IMR-90 (cell line): ENCODE results near the gene FARP1. TPM values are rescaled to one million over a fixed set of nuclear protein-coding genes. Genes with fewer than 3 reads are reported as not detected.

Source experiments
- ATAC-seq: fragments of 200-7000 bp; cut with Tn5 transposase; 2 replicates; pipeline ENCODE4 v1.9.1; 2020; ENCODE audit warnings: low read depth, mild to moderate bottlenecking, moderate library complexity
- BruUV-seq: library from RNA; stranded (reverse); fragments of 400-500 nt; replicated peaks from 2 replicates; lab custom pipeline; 2021; lab: Mats Ljungman, UMichigan
- CTCF ChIA-PET: fragments of 300-600 bp; formaldehyde crosslinking; extraction: SDS; loops from one replicate; lab custom pipeline; 2021; ENCODE audit warnings: antibody characterized with exemption; lab: Yijun Ruan, JAX
- POLR2A ChIA-PET: fragments of 300-600 bp; sonication (Branson Sonifier 250); formaldehyde crosslinking; loops from one replicate; lab custom pipeline; 2022; ENCODE audit warnings: antibody characterized with exemption; ENCODE audit not compliant: unreplicated experiment; lab: Charles Lee
- DNase-seq: peaks from one replicate; pipeline ENCODE4 v3.0.0; 2013
- H2AFZ ChIP-seq: replicated peaks from 2 replicates; pipeline ENCODE3; 2013; ENCODE audit warnings: low read length, mild to moderate bottlenecking; ENCODE audit not compliant: poor library complexity
- H2AK5ac ChIP-seq: 2 replicates; pipeline ENCODE4 v1.6.1; 2013; ENCODE audit warnings: low read depth, low read length, inconsistent platforms
- H2AK9ac ChIP-seq: replicated peaks from 2 replicates; pipeline ENCODE3; 2013; ENCODE audit warnings: mild to moderate bottlenecking, low read depth, low read length, moderate library complexity; ENCODE audit not compliant: poor library complexity
- H2BK120ac ChIP-seq: 2 replicates; pipeline ENCODE4 v1.6.1; 2013; ENCODE audit warnings: low read depth, low read length, inconsistent platforms
- H2BK15ac ChIP-seq: 3 replicates; pipeline ENCODE4 v1.6.1; 2013; ENCODE audit warnings: low read depth, low read length, inconsistent platforms
- H2BK20ac ChIP-seq: 2 replicates; pipeline ENCODE4 v1.6.1; 2013; ENCODE audit warnings: low read depth, mild to moderate bottlenecking, inconsistent platforms, low read length, moderate library complexity
- H2BK5ac ChIP-seq: 2 replicates; pipeline ENCODE4 v1.6.1; 2013; ENCODE audit warnings: mild to moderate bottlenecking, low read depth, low read length, inconsistent platforms; ENCODE audit not compliant: poor library complexity, severe bottlenecking
- H3K14ac ChIP-seq: replicated peaks from 2 replicates; pipeline ENCODE4 v1.6.1; 2013; ENCODE audit warnings: low read depth, low read length, inconsistent platforms
- H3K18ac ChIP-seq: 2 replicates; pipeline ENCODE4 v1.6.1; 2013; ENCODE audit warnings: low read depth, low read length, control low read depth
- H3K23ac ChIP-seq: 2 replicates; pipeline ENCODE4 v1.6.1; 2013; ENCODE audit warnings: low read depth, low read length, inconsistent platforms
- H3K27ac ChIP-seq: 2 replicates; pipeline ENCODE4 v1.5.1; 2013; ENCODE audit warnings: mild to moderate bottlenecking, control low read depth, low read length; ENCODE audit not compliant: insufficient read depth
- H3K27me3 ChIP-seq: 2 replicates; pipeline ENCODE4 v1.6.1; 2013; ENCODE audit warnings: low read length; ENCODE audit not compliant: control insufficient read depth, insufficient read depth
- H3K36me3 ChIP-seq: 2 replicates; pipeline ENCODE4 v1.6.1; 2013; ENCODE audit warnings: low read length, mixed read lengths; ENCODE audit not compliant: control insufficient read depth, insufficient read depth
- H3K4ac ChIP-seq: 2 replicates; pipeline ENCODE4 v1.6.1; 2013; ENCODE audit warnings: low read depth, low read length, inconsistent platforms
- H3K4me1 ChIP-seq: 2 replicates; pipeline ENCODE4 v1.6.1; 2013; ENCODE audit warnings: low read length, mixed read lengths; ENCODE audit not compliant: control insufficient read depth, insufficient read depth
- H3K4me2 ChIP-seq: 2 replicates; pipeline ENCODE4 v1.6.1; 2013; ENCODE audit warnings: low read depth, mild to moderate bottlenecking, control low read depth, low read length, moderate library complexity
- H3K4me3 ChIP-seq: 2 replicates; pipeline ENCODE4 v1.5.1; 2013; ENCODE audit warnings: low read depth, mild to moderate bottlenecking, control low read depth, low read length, moderate library complexity; ENCODE audit not compliant: insufficient read depth
- H3K56ac ChIP-seq: 2 replicates; pipeline ENCODE4 v1.6.1; 2013; ENCODE audit warnings: low read length, inconsistent platforms; ENCODE audit not compliant: insufficient read depth; ENCODE audit errors: extremely low read depth
- H3K79me1 ChIP-seq, 2 experiments: 2 replicates each; pipeline ENCODE4 v1.6.1; 2013; ENCODE audit warnings: low read length in 2 of 2, inconsistent platforms in 1 of 2, low read depth in 1 of 2
- H3K9ac ChIP-seq: 2 replicates; pipeline ENCODE4 v1.6.1; 2013; ENCODE audit warnings: low read depth, low read length, control low read depth
- H3K9me1 ChIP-seq: 2 replicates; pipeline ENCODE4 v1.6.1; 2013; ENCODE audit warnings: low read length, inconsistent platforms; ENCODE audit not compliant: insufficient read depth
- H3K9me3 ChIP-seq: 2 replicates; pipeline ENCODE4 v1.6.1; 2013; ENCODE audit warnings: low read length; ENCODE audit not compliant: control insufficient read depth, insufficient read depth
- H4K20me1 ChIP-seq: 2 replicates; pipeline ENCODE4 v1.6.1; 2013; ENCODE audit warnings: low read length, inconsistent platforms; ENCODE audit not compliant: insufficient read depth
- H4K5ac ChIP-seq: 2 replicates; pipeline ENCODE4 v1.6.1; 2013; ENCODE audit warnings: mild to moderate bottlenecking, low read depth, low read length, control low read depth
- H4K8ac ChIP-seq, 2 experiments: 2 replicates each; pipeline ENCODE4 v1.6.1; 2013; ENCODE audit warnings: low read depth in 2 of 2, low read length in 2 of 2, control low read depth in 1 of 2, inconsistent platforms in 1 of 2
- H4K91ac ChIP-seq: 2 replicates; pipeline ENCODE4 v1.6.1; 2013; ENCODE audit warnings: low read depth, low read length, inconsistent platforms; ENCODE audit not compliant: insufficient read depth
- BHLHE40 ChIP-seq: fragments of 150-350 bp; IDR thresholded peaks from 2 replicates; pipeline ENCODE4 v1.6.1; 2016; ENCODE audit warnings: mild to moderate bottlenecking, low read depth, low read length
- CEBPB ChIP-seq: IDR thresholded peaks from 2 replicates; pipeline ENCODE4 v1.6.1; 2012; ENCODE audit warnings: low read depth, low read length, improper control_type of control experiment
- FOS ChIP-seq: fragments of 150-350 bp; IDR thresholded peaks from 2 replicates; pipeline ENCODE4 v1.6.1; 2016; ENCODE audit warnings: low read depth, low read length
- MAFK ChIP-seq: IDR thresholded peaks from 2 replicates; pipeline ENCODE4 v1.6.1; 2012; ENCODE audit warnings: low read depth, low read length, improper control_type of control experiment
- MAZ ChIP-seq: IDR thresholded peaks from 2 replicates; pipeline ENCODE4 v1.6.1; 2012; ENCODE audit warnings: low read depth, mild to moderate bottlenecking, low read length, improper control_type of control experiment, moderate library complexity, borderline replicate concordance
- RFX5 ChIP-seq: IDR thresholded peaks from 2 replicates; pipeline ENCODE4 v1.8.0; 2012; ENCODE audit warnings: low read depth, mild to moderate bottlenecking, low read length, moderate library complexity
- WGBS, 2 experiments: methylation state at CpG; one replicate each; pipeline versions ENCODE4 v1.1.5 to v1.1.7; 2013; ENCODE audit warnings: missing lambda C conversion rate in 2 of 2; ENCODE audit not compliant: insufficient read length in 1 of 2; ENCODE audit errors: extremely low coverage in 2 of 2; 5-methylcytosine and 5-hydroxymethylcytosine counted together
- dilution Hi-C: fragments of 300-500 bp; cut with HindIII; formaldehyde crosslinking; loops from one replicate; pipeline ENCODE4 v1.14.3; 2018; ENCODE audit warnings: low sequenced_read_pairs; ENCODE audit not compliant: unreplicated experiment
- in situ Hi-C: fragments of 300-500 bp; cut with MboI; formaldehyde crosslinking; loops from 3 replicates; pipeline ENCODE4 v1.14.3; 2019; ENCODE audit warnings: low sequenced_read_pairs, inconsistent platforms, mixed read lengths
- intact Hi-C: fragments of 100-400 bp; cut with micrococcal nuclease; formaldehyde crosslinking; loops from 2 replicates; pipeline ENCODE4 v1.10.0; 2022
- polyA plus RNA-seq, 3 experiments: library from polyadenylated mRNA; depleted of rRNA; stranded (reverse); fragments of >200 nt; gene quantifications; 2 replicates each; pipeline ENCODE4 v1.2.3, GENCODE V29; 2012; ENCODE audit warnings: low replicate concordance in 1 of 3
- total RNA-seq: library from RNA; depleted of rRNA; stranded (reverse); fragments of >200 nt; gene quantifications from 2 replicates; pipeline ENCODE4 v1.2.3, GENCODE V29; 2012

Gene FARP1
- total and polyA plus RNA-seq, 2 of the 4 experiments (the other 2 are of a cell fraction), result 39.6 to 57.0 TPM

DNA sequence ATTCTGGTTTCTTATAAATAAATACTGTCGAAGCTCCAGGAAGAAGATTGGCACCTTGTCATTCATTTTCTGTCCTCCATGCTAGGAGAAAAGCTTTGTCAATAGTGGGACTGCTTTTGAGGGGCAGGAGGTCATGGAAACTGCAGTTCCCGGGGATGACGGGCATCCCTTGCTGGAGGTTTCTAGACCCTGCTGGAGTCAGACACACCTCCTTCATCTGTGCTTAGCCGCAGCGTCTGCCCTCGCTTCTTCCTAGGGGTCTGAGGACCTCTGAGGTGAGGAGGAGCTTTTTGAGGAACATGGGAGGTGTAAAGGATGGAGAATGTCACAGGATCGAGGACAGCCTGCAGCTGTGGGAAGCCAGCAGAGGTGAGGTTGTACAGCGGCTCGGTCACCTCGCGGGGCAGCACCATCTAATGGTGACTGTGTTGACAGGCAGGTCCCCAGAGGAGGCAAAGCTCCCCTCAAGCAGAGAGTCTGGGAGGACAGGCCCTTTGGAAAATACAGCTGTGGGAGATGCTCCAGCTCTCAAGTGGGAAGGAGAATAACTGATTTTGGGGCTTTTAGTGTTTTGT lies 206.9 kb downstream of the FARP1 start:
- Histone ChIP-seq H3K79me1 (peaks cover 38 to 79% of the 10 kb centered on the region in 2 experiments), H3K27ac (no peak overlapping the region), H3K4me1 (peaks cover 1% of the 10 kb centered on the region; the same call in 1 of the 2 replicates), H2BK15ac (no peak overlapping the region), H3K27me3 (no peaks in the 10 kb centered on the region), H3K4ac (no peak overlapping the region), H3K4me2 (no peak overlapping the region), H2BK120ac (no peak overlapping the region), H4K8ac (no peak overlapping the region), H2AK5ac (0 out of 2 replicates have a peak overlapping the region, but pooled peaks have one; percentile 15), H2BK5ac (no peak overlapping the region), H2AK9ac (peak overlapping the region; percentile 15), H4K5ac (no peak overlapping the region), H3K56ac (no peak overlapping the region), H4K91ac (no peak overlapping the region), H3K9me3 (no peaks in the 10 kb centered on the region), H3K14ac (no peak overlapping the region), H3K4me3 (no peak overlapping the region), H2AFZ (peak overlapping the region; percentile 15), H3K18ac (no peak overlapping the region), H3K23ac (no peak overlapping the region), H2BK20ac (no peak overlapping the region), H3K36me3 (peaks cover 22% of the 10 kb centered on the region), H4K20me1 (peaks cover 38% of the 10 kb centered on the region), H3K9ac (no peak overlapping the region), H3K9me1 (peaks cover 14% of the 10 kb centered on the region)
- intact Hi-C loops, result no loop called here
- in situ Hi-C loops, result no loop called here
- TF ChIP-seq CEBPB (no peak), MAZ (no peak), BHLHE40 (no peak), MAFK (no peak), RFX5 (no peak), FOS (no peak)
- ChIA-PET POLR2A (no interaction called here), CTCF (no interaction called here)
- dilution Hi-C loops, result no loop called here
- no CpG with 5 or more reads among the region's 11 CpGs for WGBS, 2 experiments
- no TSS peak for BruUV-seq
- no peak for DNase-seq
- no peak for ATAC-seq
